OCI-LY3 (cell line): ENCODE measurements around the gene FPGS.

Experiments
- H2AFZ ChIP-seq: fragments of 200-600, 300-600 bp; shearing (Covaris generic); 2 replicates; pipeline ENCODE4 v1.6.0; 2014; ENCODE audit warnings: antibody characterized with exemption, low read depth, low read length
- H3K27ac ChIP-seq: fragments of 200-600, 300-600 bp; sonication (generic); 2 replicates; pipeline ENCODE4 v1.5.1; 2014; ENCODE audit warnings: mild to moderate bottlenecking, low read length, moderate library complexity, mixed read lengths
- H3K27me3 ChIP-seq: fragments of 200-600, 300-600 bp; sonication (generic); 2 replicates; pipeline ENCODE4 v1.6.1; 2014; ENCODE audit warnings: low read depth, low read length, mixed read lengths
- H3K36me3 ChIP-seq: fragments of 200-600, 300-600 bp; sonication (generic); replicated peaks from 2 replicates; pipeline ENCODE3; 2014; ENCODE audit warnings: low read depth, low read length, mixed read lengths
- H3K4me1 ChIP-seq: fragments of 300-600, 200-600 bp; sonication (generic); 2 replicates; pipeline ENCODE4 v1.6.1; 2014; ENCODE audit warnings: low read length, mixed read lengths
- H3K4me2 ChIP-seq: fragments of 200-600, 300-600 bp; sonication (generic); 2 replicates; pipeline ENCODE4 v1.6.1; 2014; ENCODE audit warnings: low read length, mixed read lengths
- H3K4me3 ChIP-seq: fragments of 300-600, 200-600 bp; sonication (generic); 2 replicates; pipeline ENCODE4 v1.5.1; 2014; ENCODE audit warnings: antibody characterized with exemption, mild to moderate bottlenecking, low read length, moderate library complexity
- H3K79me2 ChIP-seq: fragments of 300-600, 200-600 bp; shearing (Covaris generic); 2 replicates; pipeline ENCODE4 v1.6.1; 2014; ENCODE audit warnings: mild to moderate bottlenecking, low read length, mixed read lengths
- H3K9ac ChIP-seq: fragments of 300-600, 200-600 bp; shearing (Covaris generic); 2 replicates; pipeline ENCODE4 v1.6.0; 2014; ENCODE audit warnings: mild to moderate bottlenecking, low read length, moderate library complexity
- H3K9me3 ChIP-seq: fragments of 200-600, 300-600 bp; shearing (Covaris generic); 2 replicates; pipeline ENCODE4 v1.6.1; 2014; ENCODE audit warnings: low read length, mixed read lengths; ENCODE audit not compliant: insufficient read depth
- H4K20me1 ChIP-seq: fragments of 200-600, 300-600 bp; sonication (generic); 2 replicates; pipeline ENCODE4 v1.6.1; 2016; ENCODE audit warnings: low read length, mixed read lengths; ENCODE audit not compliant: insufficient read depth
- EZH2phosphoT487 ChIP-seq: fragments of 200-600 bp; shearing (Covaris generic); IDR thresholded peaks from 2 replicates; pipeline ENCODE4 v1.6.1; 2018; ENCODE audit warnings: antibody characterized with exemption, mixed run types, low read depth
- TF ChIP-seq, protein P1 (sequence below): fragments of 200-600, 300-600 bp; sonication (generic); IDR thresholded peaks from 2 replicates; pipeline ENCODE4 v1.5.1; 2014; ENCODE audit warnings: antibody characterized with exemption, low read length, low read depth

The FPGS gene

DNA sequence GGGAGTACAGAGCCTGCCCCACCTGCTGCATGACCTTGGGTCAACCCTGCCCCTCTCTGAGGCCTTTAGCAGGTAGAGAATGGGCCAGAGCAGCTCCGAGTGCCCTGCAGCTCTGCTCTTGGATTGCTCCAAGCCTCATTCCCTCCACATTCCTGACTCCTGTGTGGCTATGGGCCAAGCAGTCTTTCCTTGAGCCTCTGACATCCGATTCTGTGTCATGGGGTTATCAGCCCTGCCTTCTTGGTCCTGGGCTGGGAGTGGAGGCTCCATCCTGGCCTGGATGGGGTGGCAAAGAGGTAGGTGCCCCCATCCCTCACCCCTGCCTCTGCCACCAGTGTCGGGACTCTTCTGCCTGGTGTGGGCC lies 13.7 kb downstream of the FPGS start:
- H2AFZ ChIP-seq: no peak overlapping the region
- no peak overlapping the region for H3K4me2 ChIP-seq
- no peaks in the 10 kb centered on the region for H3K9me3 ChIP-seq
- no peaks in the 10 kb centered on the region for H3K27me3 ChIP-seq
- no peaks in the 10 kb centered on the region for H4K20me1 ChIP-seq
- H3K4me1 ChIP-seq: no peaks in the 10 kb centered on the region
- H3K9ac ChIP-seq: no peak overlapping the region
- no peaks in the 10 kb centered on the region for H3K79me2 ChIP-seq
- H3K36me3 ChIP-seq: peaks cover 19% of the 10 kb centered on the region
- no peak overlapping the region for H3K27ac ChIP-seq
- TF ChIP-seq EZH2phosphoT487: no peak
- TF ChIP-seq, protein P1, sequence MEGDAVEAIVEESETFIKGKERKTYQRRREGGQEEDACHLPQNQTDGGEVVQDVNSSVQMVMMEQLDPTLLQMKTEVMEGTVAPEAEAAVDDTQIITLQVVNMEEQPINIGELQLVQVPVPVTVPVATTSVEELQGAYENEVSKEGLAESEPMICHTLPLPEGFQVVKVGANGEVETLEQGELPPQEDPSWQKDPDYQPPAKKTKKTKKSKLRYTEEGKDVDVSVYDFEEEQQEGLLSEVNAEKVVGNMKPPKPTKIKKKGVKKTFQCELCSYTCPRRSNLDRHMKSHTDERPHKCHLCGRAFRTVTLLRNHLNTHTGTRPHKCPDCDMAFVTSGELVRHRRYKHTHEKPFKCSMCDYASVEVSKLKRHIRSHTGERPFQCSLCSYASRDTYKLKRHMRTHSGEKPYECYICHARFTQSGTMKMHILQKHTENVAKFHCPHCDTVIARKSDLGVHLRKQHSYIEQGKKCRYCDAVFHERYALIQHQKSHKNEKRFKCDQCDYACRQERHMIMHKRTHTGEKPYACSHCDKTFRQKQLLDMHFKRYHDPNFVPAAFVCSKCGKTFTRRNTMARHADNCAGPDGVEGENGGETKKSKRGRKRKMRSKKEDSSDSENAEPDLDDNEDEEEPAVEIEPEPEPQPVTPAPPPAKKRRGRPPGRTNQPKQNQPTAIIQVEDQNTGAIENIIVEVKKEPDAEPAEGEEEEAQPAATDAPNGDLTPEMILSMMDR: no peak
- no peak overlapping the region for H3K4me3 ChIP-seq

DNA sequence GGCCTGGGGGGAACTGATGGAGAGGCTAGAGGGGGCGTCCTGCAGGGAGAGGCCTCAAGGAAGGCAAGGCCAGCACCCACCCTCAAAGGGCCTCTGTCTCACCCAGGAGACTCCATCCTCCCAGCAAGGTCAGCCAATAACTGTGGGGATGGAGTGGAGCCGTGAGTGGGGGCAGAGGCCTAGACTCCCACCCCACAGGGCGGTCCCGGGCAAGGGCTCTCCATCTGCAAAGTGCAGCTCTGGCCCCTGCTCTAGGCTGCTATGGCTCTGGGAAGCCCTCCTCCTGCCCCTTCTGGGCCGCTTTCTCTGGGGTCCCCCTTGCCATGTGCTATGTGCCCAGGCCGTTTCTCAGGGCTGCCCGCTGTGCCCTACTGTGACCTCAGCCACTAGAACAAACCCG lies 14.0 kb downstream of the FPGS start:
- H4K20me1 ChIP-seq: no peaks in the 10 kb centered on the region
- TF ChIP-seq, protein P1: no peak
- no peak for TF ChIP-seq EZH2phosphoT487

DNA sequence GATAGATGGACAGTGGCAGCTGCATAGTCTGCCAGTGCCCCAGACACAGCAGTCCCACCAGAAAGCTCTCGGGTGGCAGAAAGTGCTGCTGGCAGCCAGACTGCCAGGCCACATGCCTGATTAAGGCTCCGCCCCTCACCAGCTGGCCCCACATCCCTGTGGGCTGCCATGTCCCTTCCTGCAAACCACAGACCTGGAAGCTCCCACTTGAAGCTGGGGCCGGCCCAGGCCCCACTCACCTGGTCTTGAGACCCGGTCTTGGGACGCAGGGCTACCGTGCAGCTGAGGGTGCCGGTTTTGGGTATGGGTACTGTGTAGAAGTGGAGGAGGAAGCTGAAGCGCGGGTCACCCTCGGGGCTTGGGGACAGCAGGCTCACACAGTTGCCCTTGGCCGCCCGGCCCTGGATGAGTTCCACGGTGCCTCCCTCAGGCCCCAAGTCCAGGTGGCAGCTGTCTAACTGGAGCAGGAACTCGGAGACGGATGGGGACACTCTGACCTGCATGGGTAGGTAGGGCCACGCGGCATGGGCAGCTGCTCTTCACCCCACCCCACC lies 15.3 kb downstream of the FPGS start:
- Histone ChIP-seq H3K4me2 (no peak overlapping the region), H3K27ac (no peak overlapping the region), H3K36me3 (peaks cover 16% of the 10 kb centered on the region), H3K4me1 (no peaks in the 10 kb centered on the region), H2AFZ (no peak overlapping the region), H3K9me3 (no peaks in the 10 kb centered on the region), H3K27me3 (no peaks in the 10 kb centered on the region), H4K20me1 (no peaks in the 10 kb centered on the region), H3K79me2 (no peaks in the 10 kb centered on the region), H3K4me3 (no peak overlapping the region), H3K9ac (no peak overlapping the region)
- TF ChIP-seq EZH2phosphoT487: no peak
- TF ChIP-seq, protein P1: no peak

More for the DNA sequence above, 14.0 kb downstream of the FPGS start:
- no peak overlapping the region for H3K9ac ChIP-seq
- H3K27ac ChIP-seq: no peak overlapping the region
- H3K4me3 ChIP-seq: no peak overlapping the region
- peaks cover 19% of the 10 kb centered on the region for H3K36me3 ChIP-seq
- no peaks in the 10 kb centered on the region for H3K4me1 ChIP-seq
- no peaks in the 10 kb centered on the region for H3K79me2 ChIP-seq
- H3K27me3 ChIP-seq: no peaks in the 10 kb centered on the region
- H3K9me3 ChIP-seq: no peaks in the 10 kb centered on the region
- no peak overlapping the region for H3K4me2 ChIP-seq
- H2AFZ ChIP-seq: no peak overlapping the region

DNA sequence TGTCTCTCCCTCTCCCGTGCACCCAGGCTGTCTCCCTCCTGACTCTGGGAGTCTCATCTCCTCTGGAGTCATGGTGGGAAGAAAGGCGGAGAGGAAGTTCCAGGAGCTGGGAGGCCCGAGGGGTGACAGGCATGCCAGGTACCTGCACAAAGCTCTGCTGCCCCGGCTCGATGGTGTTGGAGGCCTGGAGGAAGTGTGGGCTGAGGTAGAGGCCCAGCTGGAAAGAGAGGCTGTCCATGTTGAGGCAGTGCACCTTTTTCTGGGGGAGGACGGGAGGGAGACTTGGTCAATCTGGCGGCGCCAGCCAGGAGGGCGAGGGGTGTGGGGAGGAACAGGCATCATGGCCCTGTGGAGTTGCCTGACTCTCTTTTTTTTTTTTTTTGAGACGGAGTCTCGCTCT lies 15.9 kb downstream of the FPGS start:
- H2AFZ ChIP-seq: no peak overlapping the region
- no peaks in the 10 kb centered on the region for H3K79me2 ChIP-seq
- TF ChIP-seq, protein P1: no peak
- TF ChIP-seq EZH2phosphoT487: no peak
- no peaks in the 10 kb centered on the region for H3K4me1 ChIP-seq
- H3K27me3 ChIP-seq: no peaks in the 10 kb centered on the region
- H3K9me3 ChIP-seq: no peaks in the 10 kb centered on the region
- no peak overlapping the region for H3K27ac ChIP-seq
- H4K20me1 ChIP-seq: no peaks in the 10 kb centered on the region
- no peak overlapping the region for H3K9ac ChIP-seq
- H3K4me2 ChIP-seq: no peak overlapping the region
- peaks cover 12% of the 10 kb centered on the region for H3K36me3 ChIP-seq
- H3K4me3 ChIP-seq: no peak overlapping the region
